Lung (tissue), 12 donors: ENCODE measurements around the gene GNG7. TPM values are rescaled to one million over a fixed set of nuclear protein-coding genes. Genes with fewer than 3 reads are reported as not detected.
A peak's percentile ranks its signal among the peaks of the same experiment; 100 is the strongest.

ENCODE experiments used
- ATAC-seq: fragments of 200-7000 bp; cut with Tn5 transposase; one replicate; pipeline ENCODE4 v1.9.1; 2020; ENCODE audit warnings: moderate number of reproducible peaks; ENCODE audit not compliant: insufficient read depth, low FRiP score
- DNase-seq, 3 donors: peaks; one replicate each; pipeline ENCODE4 v3.0.0-alpha.2; 2013 to 2017
- H3K27ac ChIP-seq, 2 donors: one replicate each; pipeline ENCODE4 v1.5.1; 2013; ENCODE audit warnings: mild to moderate bottlenecking in 2 of 2, moderate library complexity in 2 of 2, control low read depth in 1 of 2, inconsistent platforms in 1 of 2, low read depth in 1 of 2, low read length in 1 of 2
- H3K27me3 ChIP-seq, 3 donors: one replicate each; pipeline ENCODE4 v1.5.1; 2013; ENCODE audit warnings: low read length in 2 of 3; ENCODE audit not compliant: control insufficient read depth in 3 of 3, insufficient read depth in 3 of 3
- H3K36me3 ChIP-seq, 4 donors: one replicate each; pipeline ENCODE4 v1.5.1; 2013; ENCODE audit warnings: low read length in 4 of 4, mild to moderate bottlenecking in 1 of 4, moderate library complexity in 1 of 4; ENCODE audit not compliant: control insufficient read depth in 4 of 4, insufficient read depth in 4 of 4
- H3K4me1 ChIP-seq, 5 donors: one replicate each; pipeline ENCODE4 v1.5.1; 2013; ENCODE audit warnings: low read length in 5 of 5, mild to moderate bottlenecking in 2 of 5, moderate library complexity in 1 of 5; ENCODE audit not compliant: control insufficient read depth in 5 of 5, insufficient read depth in 5 of 5
- H3K4me3 ChIP-seq: one replicate; pipeline ENCODE4 v1.5.1; 2013; ENCODE audit warnings: mild to moderate bottlenecking, control low read depth, moderate library complexity
- H3K9ac ChIP-seq, 2 donors: one replicate each; pipeline ENCODE4 v1.5.1; 2013; ENCODE audit warnings: low read length in 2 of 2, control low read depth in 1 of 2; ENCODE audit not compliant: insufficient read depth in 1 of 2
- H3K9me3 ChIP-seq, 4 donors: one replicate each; pipeline ENCODE4 v1.5.1; 2013; ENCODE audit warnings: low read length in 3 of 4, mild to moderate bottlenecking in 1 of 4, moderate library complexity in 1 of 4; ENCODE audit not compliant: control insufficient read depth in 4 of 4, insufficient read depth in 3 of 4
- WGBS, 2 donors: extraction: QIAGEN DNeasy Blood & Tissue Kit; methylation state at CpG; one replicate each; pipeline ENCODE4 v1.1.7; 2013; 5-methylcytosine and 5-hydroxymethylcytosine counted together
- polyA plus RNA-seq, 2 donors: library from polyadenylated mRNA; stranded (reverse); fragments of 200-250 nt; gene quantifications; one replicate each; pipeline ENCODE4 v1.2.1, GENCODE V29; 2013
- total RNA-seq, 2 donors: library from RNA; depleted of rRNA in 1 of 2; stranded (reverse); fragments of >200 nt in 1 of 2; gene quantifications; one replicate each; pipeline ENCODE4 v1.2.1, GENCODE V29; 2014 to 2021
- TF ChIP-seq, protein P1 (sequence below): IDR thresholded peaks from 2 replicates; pipeline ENCODE4 v1.5.1; 2012; ENCODE audit warnings: mild to moderate bottlenecking; ENCODE audit errors: control extremely low read depth, extremely low read depth
- donor health status: control.
- donor health status: control.
- donor health status: Bipolar disorder and iron deficiency.
- donor health status: healthy.
- donor health status: DM: yes; HTN: yes; CAD: no.

GNG7 gene
- total and polyA plus RNA-seq, 4 donors: 1.6 to 4.5 (median 2.8) TPM

DNA sequence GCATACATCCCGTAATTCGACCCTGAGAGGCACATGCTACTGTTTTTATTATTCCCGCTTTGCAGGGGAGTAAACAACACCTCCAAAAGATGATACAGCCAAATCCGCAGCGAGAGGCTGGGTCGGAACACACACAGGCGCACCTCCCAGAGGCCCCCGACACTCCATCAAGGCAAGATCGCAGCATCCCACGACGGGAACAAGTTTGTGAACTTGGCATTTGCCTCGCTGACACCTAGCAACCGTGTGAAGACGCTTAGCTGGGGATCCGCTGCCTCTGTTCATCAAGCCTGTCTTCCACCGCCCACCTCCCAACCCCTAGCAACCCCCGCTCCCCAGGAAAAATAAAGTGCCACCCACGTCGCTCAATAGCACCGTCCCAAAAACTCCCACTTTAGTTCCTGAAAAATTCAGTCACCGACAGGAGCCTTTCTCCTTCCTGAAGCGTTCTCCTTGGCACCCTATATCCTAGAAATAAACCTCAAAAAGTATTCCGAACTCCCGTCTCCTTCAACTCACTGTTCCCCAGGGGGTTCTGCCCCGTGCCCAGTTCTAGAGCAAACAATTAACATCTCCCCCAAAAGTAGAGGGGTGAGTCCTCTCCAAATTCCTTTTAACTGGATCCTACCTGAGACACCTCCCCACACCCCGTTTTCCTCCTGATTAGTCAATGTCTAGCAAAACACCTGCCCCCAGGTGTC is 1.7 kb downstream of the GNG7 start:
- H3K27ac ChIP-seq: no peak overlapping the region
- peaks cover 0 to 32% (median 26%) of the 10 kb centered on the region in 3 donors for H3K27me3 ChIP-seq
- peaks cover 0 to 7% (median 0%) of the 10 kb centered on the region in 5 donors for H3K4me1 ChIP-seq
- no peak overlapping the region for H3K9ac ChIP-seq
- H3K36me3 ChIP-seq: no peaks in the 10 kb centered on the region
- DNase-seq (no peak), ATAC-seq (no peak)
- H3K4me3 ChIP-seq: no peak overlapping the region
- WGBS, 2 donors: 53 to 69% methylated on average over 26 of the region's 26 CpGs
- no peaks in the 10 kb centered on the region for H3K9me3 ChIP-seq
- TF ChIP-seq, protein P1, sequence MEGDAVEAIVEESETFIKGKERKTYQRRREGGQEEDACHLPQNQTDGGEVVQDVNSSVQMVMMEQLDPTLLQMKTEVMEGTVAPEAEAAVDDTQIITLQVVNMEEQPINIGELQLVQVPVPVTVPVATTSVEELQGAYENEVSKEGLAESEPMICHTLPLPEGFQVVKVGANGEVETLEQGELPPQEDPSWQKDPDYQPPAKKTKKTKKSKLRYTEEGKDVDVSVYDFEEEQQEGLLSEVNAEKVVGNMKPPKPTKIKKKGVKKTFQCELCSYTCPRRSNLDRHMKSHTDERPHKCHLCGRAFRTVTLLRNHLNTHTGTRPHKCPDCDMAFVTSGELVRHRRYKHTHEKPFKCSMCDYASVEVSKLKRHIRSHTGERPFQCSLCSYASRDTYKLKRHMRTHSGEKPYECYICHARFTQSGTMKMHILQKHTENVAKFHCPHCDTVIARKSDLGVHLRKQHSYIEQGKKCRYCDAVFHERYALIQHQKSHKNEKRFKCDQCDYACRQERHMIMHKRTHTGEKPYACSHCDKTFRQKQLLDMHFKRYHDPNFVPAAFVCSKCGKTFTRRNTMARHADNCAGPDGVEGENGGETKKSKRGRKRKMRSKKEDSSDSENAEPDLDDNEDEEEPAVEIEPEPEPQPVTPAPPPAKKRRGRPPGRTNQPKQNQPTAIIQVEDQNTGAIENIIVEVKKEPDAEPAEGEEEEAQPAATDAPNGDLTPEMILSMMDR: no peak

DNA sequence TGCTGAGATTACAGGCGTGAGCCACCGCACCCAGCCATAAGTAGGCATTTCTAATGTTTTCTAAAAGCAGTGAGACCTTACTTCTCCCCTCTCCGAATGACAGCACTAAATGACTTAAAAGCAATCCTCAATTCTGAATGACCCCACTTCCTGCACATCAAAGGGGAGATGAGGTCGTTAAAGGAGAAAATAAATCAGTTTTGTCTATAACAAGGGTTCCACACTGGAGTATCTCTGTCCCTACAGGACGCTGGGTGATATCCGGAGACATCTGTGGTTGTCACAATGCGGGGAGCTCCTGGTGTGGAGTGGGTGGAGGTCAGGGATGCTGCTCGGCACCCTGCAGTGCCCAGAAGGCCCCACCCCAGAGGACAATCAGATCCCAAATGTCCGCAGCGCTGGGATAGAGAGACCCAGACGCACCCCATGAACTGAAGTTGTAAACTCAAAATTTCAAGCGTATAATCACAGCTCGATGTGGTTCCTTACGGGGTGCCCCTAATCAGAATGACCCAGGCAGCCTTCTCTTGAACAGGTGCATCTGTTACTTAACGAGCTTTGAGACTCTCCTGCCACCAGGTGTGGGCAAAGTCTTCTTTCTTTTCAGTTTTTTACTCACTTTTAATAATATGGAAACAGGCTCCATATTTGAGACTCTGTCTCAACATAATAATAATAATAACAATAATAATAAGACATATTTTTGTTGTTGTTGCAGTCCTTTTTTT is 2.9 kb downstream of the GNG7 start:
- no peaks in the 10 kb centered on the region for H3K36me3 ChIP-seq
- H3K9ac ChIP-seq: no peak overlapping the region
- TF ChIP-seq, protein P1: no peak
- no peaks in the 10 kb centered on the region for H3K9me3 ChIP-seq
- peaks cover 0 to 32% (median 26%) of the 10 kb centered on the region in 3 donors for H3K27me3 ChIP-seq
- H3K4me3 ChIP-seq: no peak overlapping the region
- ATAC-seq: no peak
- 78 to 87% methylated on average over 15 of the region's 15 CpGs for WGBS, 2 donors
- H3K4me1 ChIP-seq: peaks cover 0 to 16% (median 2%) of the 10 kb centered on the region in 5 donors
- H3K27ac ChIP-seq: no peak overlapping the region
- DNase-seq: no peak

DNA sequence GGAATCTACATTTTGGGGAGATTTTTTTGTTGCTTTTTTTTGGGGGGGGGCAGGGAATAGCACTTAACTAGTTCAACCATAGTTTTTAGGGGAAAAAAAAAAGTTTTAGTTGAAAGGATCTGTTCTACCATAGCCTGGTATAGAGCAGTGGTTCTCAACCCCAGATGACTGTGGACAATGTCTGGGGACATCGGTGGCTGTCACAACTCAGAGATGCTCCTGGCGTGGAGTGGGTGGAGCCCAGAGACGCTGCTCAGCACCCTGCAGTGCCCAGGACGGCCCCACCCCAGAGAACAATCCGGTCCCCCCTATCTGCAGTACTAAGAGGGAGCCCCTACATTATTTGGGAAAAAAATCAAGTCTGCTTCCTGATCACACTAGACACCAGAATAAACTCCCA is 8.3 kb downstream of the GNG7 start:
- WGBS, 2 donors: 62 to 74% methylated on average over 5 of the region's 5 CpGs
- Histone ChIP-seq H3K27ac (peak overlapping the region; percentile 40 to 83), H3K4me3 (no peak overlapping the region), H3K27me3 (peaks cover 0 to 4% (median 2%) of the 10 kb centered on the region in 3 donors), H3K4me1 (peaks cover 0 to 14% (median 0%) of the 10 kb centered on the region in 5 donors), H3K36me3 (no peaks in the 10 kb centered on the region), H3K9ac (no peak overlapping the region), H3K9me3 (no peaks in the 10 kb centered on the region)
- DNase-seq (no peak), ATAC-seq (no peak)
- TF ChIP-seq, protein P1: no peak
